Endodermal cell (in vitro differentiated cells): Measurements from ENCODE around the gene SLC9A5. TPM values are rescaled to one million over a fixed set of nuclear protein-coding genes. Genes with fewer than 3 reads are reported as not detected.

Experiments used
- DNase-seq: peaks from one replicate; pipeline ENCODE4 v3.0.0-alpha.2; 2017
- H3K27ac ChIP-seq: 2 replicates; pipeline ENCODE4 v1.5.1; 2013; ENCODE audit warnings: mild to moderate bottlenecking, low read depth, low read length, moderate library complexity
- H3K27me3 ChIP-seq: 2 replicates; pipeline ENCODE4 v1.6.1; 2013; ENCODE audit warnings: mild to moderate bottlenecking, low read length, moderate library complexity; ENCODE audit not compliant: insufficient read depth, control insufficient read depth, poor library complexity, severe bottlenecking
- H3K36me3 ChIP-seq: 2 replicates; pipeline ENCODE4 v1.7.0; 2013; ENCODE audit warnings: mild to moderate bottlenecking, low read length, moderate library complexity; ENCODE audit not compliant: control insufficient read depth, insufficient read depth
- H3K4me1 ChIP-seq: one replicate; pipeline ENCODE4 v1.7.0; 2013; ENCODE audit warnings: low read length; ENCODE audit not compliant: control insufficient read depth, insufficient read depth
- H3K4me3 ChIP-seq: 2 replicates; pipeline ENCODE4 v1.5.1; 2013; ENCODE audit warnings: mild to moderate bottlenecking, low read length, moderate library complexity
- H3K9ac ChIP-seq: 2 replicates; pipeline ENCODE4 v1.6.1; 2013; ENCODE audit warnings: mild to moderate bottlenecking, low read length, moderate library complexity; ENCODE audit not compliant: poor library complexity, severe bottlenecking; ENCODE audit errors: extremely low read depth
- H3K9me3 ChIP-seq: 2 replicates; pipeline ENCODE4 v1.6.1; 2013; ENCODE audit warnings: mild to moderate bottlenecking, low read length, moderate library complexity; ENCODE audit not compliant: control insufficient read depth
- H3K27ac Mint-ChIP-seq: 2 replicates; pipeline ENCODE4 v1.8.0; 2020; ENCODE audit warnings: mixed read lengths
- H3K27me3 Mint-ChIP-seq: 2 replicates; pipeline ENCODE4 v1.8.0; 2021; ENCODE audit warnings: mild to moderate bottlenecking, mixed read lengths; ENCODE audit not compliant: insufficient read depth
- H3K36me3 Mint-ChIP-seq: 2 replicates; pipeline ENCODE4 v1.8.0; 2020; ENCODE audit warnings: low read depth, mixed read lengths
- H3K4me1 Mint-ChIP-seq: 2 replicates; pipeline ENCODE4 v1.8.0; 2020; ENCODE audit warnings: mixed read lengths
- H3K4me3 Mint-ChIP-seq: 2 replicates; pipeline ENCODE4 v1.8.0; 2020; ENCODE audit warnings: mild to moderate bottlenecking, moderate library complexity, mixed read lengths
- H3K9me3 Mint-ChIP-seq: 2 replicates; pipeline ENCODE4 v1.8.0; 2020; ENCODE audit warnings: mild to moderate bottlenecking, mixed read lengths
- WGBS, 2 experiments: methylation state at CpG; one replicate each; pipeline versions ENCODE4 v1.1.5 to v1.1.7; 2013; ENCODE audit warnings: missing lambda C conversion rate in 2 of 2, mixed read lengths in 1 of 2; ENCODE audit not compliant: insufficient coverage in 1 of 2, insufficient read length in 1 of 2; 5-methylcytosine and 5-hydroxymethylcytosine counted together
- total RNA-seq, 2 donors: library from RNA; stranded (reverse); fragmentation: NEBNext Ultra II Directional in 1 of 2; extraction: Animal tissue kit (Norgen Biotek cat#: 25700) in 1 of 2; gene quantifications; 2 replicates in 1 of 2; 3 replicates in 1 of 2; pipeline ENCODE4 v1.2.1, GENCODE V29; 2021
- TF ChIP-seq, protein P1 (sequence below): fragments of 200-600 bp; sonication (generic); conservative IDR thresholded peaks from 2 replicates; pipeline ENCODE4 v1.5.0; 2021; ENCODE audit warnings: antibody characterized with exemption, mild to moderate bottlenecking

SLC9A5 gene
- total RNA-seq, 2 donors from 2014 or later = 8.9 to 9.0 TPM

DNA sequence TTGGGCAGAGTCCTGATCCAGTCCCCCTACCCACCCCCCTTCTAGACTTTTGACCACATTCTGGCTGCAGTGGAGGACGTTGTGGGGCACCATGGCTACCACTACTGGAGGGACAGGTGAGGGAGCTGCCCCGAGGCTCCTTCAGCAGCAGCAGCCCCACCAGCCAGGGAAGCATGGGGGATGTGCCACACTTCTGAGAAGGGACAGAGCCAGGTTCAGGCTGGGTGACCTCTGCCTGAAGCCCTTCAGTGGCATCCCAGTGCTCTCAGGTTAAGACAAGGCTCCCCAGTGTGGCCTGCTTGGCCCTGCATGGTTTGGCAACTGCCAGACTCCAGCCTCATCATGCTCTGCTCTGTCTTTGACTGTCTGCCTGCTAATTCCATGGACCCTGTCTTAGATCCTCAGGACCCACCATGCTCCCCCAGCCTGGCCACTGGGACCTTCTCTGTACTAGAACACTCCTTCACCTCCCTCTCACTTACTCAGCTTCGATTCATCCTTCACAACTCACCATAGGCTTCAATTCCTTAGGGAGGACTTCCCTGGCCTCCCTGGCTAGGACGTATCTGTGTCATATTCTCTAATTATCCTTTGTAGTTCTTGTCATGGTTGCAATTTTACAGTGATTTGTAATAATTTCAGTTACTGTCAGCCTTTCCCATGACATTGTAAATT is 8.8 kb downstream of the SLC9A5 start:
- no peaks in the 10 kb centered on the region for H3K27me3 ChIP-seq
- no peak overlapping the region for H3K27ac ChIP-seq
- H3K9me3 Mint-ChIP-seq = no peaks in the 10 kb centered on the region
- no peaks in the 10 kb centered on the region for H3K27me3 Mint-ChIP-seq
- peaks cover 10% of the 10 kb centered on the region for H3K4me1 Mint-ChIP-seq
- no peak for DNase-seq
- H3K36me3 Mint-ChIP-seq = no peaks in the 10 kb centered on the region
- H3K4me3 ChIP-seq = no peak overlapping the region
- H3K9me3 ChIP-seq = no peaks in the 10 kb centered on the region
- no peak overlapping the region for H3K4me3 Mint-ChIP-seq
- WGBS, 2 experiments = 90 to 93% methylated on average over 2 to 4 of the region's 4 CpGs
- H3K27ac Mint-ChIP-seq = no peak overlapping the region
- peaks cover 52% of the 10 kb centered on the region for H3K36me3 ChIP-seq
- H3K4me1 ChIP-seq = no peaks in the 10 kb centered on the region
- TF ChIP-seq, protein P1, sequence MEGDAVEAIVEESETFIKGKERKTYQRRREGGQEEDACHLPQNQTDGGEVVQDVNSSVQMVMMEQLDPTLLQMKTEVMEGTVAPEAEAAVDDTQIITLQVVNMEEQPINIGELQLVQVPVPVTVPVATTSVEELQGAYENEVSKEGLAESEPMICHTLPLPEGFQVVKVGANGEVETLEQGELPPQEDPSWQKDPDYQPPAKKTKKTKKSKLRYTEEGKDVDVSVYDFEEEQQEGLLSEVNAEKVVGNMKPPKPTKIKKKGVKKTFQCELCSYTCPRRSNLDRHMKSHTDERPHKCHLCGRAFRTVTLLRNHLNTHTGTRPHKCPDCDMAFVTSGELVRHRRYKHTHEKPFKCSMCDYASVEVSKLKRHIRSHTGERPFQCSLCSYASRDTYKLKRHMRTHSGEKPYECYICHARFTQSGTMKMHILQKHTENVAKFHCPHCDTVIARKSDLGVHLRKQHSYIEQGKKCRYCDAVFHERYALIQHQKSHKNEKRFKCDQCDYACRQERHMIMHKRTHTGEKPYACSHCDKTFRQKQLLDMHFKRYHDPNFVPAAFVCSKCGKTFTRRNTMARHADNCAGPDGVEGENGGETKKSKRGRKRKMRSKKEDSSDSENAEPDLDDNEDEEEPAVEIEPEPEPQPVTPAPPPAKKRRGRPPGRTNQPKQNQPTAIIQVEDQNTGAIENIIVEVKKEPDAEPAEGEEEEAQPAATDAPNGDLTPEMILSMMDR = no peak
- H3K9ac ChIP-seq = no peak overlapping the region

DNA sequence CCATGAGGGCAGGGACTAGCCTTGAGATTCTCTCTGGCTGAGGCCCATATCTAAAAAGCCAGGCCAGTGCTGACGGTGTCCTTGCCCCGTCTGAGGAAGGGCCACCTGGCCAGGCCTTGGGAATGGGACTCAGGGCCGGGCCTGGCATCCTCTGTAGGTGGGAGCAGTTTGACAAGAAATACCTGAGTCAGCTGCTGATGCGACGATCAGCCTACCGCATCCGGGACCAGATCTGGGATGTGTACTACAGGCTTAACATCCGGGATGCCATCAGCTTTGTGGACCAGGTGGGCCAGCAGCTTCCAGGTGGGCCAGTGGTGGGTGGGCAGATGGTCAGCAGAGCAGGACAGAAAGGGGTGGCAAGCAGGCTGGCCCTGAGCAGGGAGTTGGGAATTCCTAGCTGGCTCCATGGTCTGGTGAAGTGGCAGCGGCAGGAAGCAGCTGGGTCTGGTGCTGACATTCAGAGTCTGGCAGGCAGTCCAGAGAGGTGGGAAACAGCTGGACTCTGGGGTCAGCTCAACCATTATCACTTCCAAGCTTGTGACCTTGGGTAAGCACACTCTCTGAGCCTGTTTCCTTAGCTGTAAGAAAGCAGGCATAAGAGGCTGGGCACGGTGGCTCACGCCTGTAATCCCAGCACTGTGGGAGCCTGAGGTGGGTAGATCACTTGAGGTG is 9.5 kb downstream of the SLC9A5 start:
- Histone ChIP-seq H3K27me3 (no peaks in the 10 kb centered on the region), H3K36me3 (peaks cover 50% of the 10 kb centered on the region), H3K9ac (no peak overlapping the region), H3K4me3 (no peak overlapping the region), H3K9me3 (no peaks in the 10 kb centered on the region), H3K4me1 (no peaks in the 10 kb centered on the region), H3K27ac (no peak overlapping the region)
- Mint-ChIP-seq H3K27me3 (no peaks in the 10 kb centered on the region), H3K9me3 (no peaks in the 10 kb centered on the region), H3K36me3 (no peaks in the 10 kb centered on the region), H3K4me1 (peaks cover 16% of the 10 kb centered on the region), H3K27ac (no peak overlapping the region), H3K4me3 (no peak overlapping the region)
- TF ChIP-seq, protein P1 = no peak
- 92 to 96% methylated on average over 3 to 11 of the region's 11 CpGs for WGBS, 2 experiments
- DNase-seq = no peak

DNA sequence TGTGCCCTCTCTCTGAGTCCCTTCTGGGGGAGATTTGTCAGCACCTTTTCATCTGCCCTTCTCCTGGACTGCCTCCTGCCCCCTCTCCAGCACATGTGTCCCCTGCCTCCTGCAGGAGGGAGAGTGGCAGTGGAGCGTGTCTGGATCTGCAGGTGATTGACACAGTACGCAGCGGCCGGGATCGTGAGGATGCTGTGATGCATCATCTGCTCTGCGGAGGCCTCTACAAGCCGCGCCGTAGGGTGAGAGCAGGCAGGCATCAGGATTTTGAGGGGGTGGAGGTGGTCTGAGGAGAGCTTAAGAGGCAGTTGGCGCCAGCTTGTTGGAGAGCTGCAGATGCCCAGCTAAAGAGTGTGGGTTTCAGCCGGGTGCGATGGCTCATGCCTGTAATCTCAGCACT is 10.9 kb downstream of the SLC9A5 start:
- H3K27ac Mint-ChIP-seq = no peak overlapping the region

More for the DNA sequence above, 10.9 kb downstream of the SLC9A5 start:
- TF ChIP-seq, protein P1 = no peak
- H3K27me3 Mint-ChIP-seq = no peaks in the 10 kb centered on the region
- no peak overlapping the region for H3K4me3 ChIP-seq
- no peak for DNase-seq
- H3K9me3 Mint-ChIP-seq = no peaks in the 10 kb centered on the region
- H3K4me1 ChIP-seq = no peaks in the 10 kb centered on the region
- no peaks in the 10 kb centered on the region for H3K36me3 Mint-ChIP-seq
- no peak overlapping the region for H3K9ac ChIP-seq
- peaks cover 17% of the 10 kb centered on the region for H3K4me1 Mint-ChIP-seq
- H3K27ac ChIP-seq = no peak overlapping the region
- peaks cover 48% of the 10 kb centered on the region for H3K36me3 ChIP-seq
- no peaks in the 10 kb centered on the region for H3K27me3 ChIP-seq
- 93 to 94% methylated on average over 12 of the region's 12 CpGs for WGBS, 2 experiments
- no peaks in the 10 kb centered on the region for H3K9me3 ChIP-seq
- no peak overlapping the region for H3K4me3 Mint-ChIP-seq
